PC-9 (cell line): Measurements from ENCODE around the gene COX5A. TPM values are rescaled to one million over a fixed set of nuclear protein-coding genes. Genes with fewer than 3 reads are reported as not detected.

Experiments used
- BruUV-seq: library from RNA; stranded (reverse); fragments of 400-500 nt; replicated peaks from 2 replicates; lab custom pipeline; 2021; lab: Mats Ljungman, UMichigan
- CTCF ChIA-PET: fragments of 300-600 bp; sonication (Branson Sonifier 250); formaldehyde crosslinking; loops from one replicate; lab custom pipeline; 2022; ENCODE audit warnings: antibody characterized with exemption; lab: Charles Lee
- POLR2A ChIA-PET: fragments of 300-600 bp; sonication (Branson Sonifier 250); formaldehyde crosslinking; loops from one replicate; lab custom pipeline; 2022; ENCODE audit warnings: antibody characterized with exemption; ENCODE audit not compliant: unreplicated experiment; lab: Charles Lee
- DNase-seq, 2 experiments: peaks; one replicate each; pipeline versions ENCODE4 v3.0.0 to v3.0.0-alpha.2; 2015 to 2022; ENCODE audit warnings: mixed read lengths in 1 of 2
- H2AFZ ChIP-seq: fragments of 200-600 bp; sonication (generic); 2 replicates; pipeline ENCODE4 v1.8.1; 2017; ENCODE audit warnings: antibody characterized with exemption
- H3F3A ChIP-seq: fragments of 200-600 bp; sonication (generic); 2 replicates; pipeline ENCODE4 v1.8.1; 2017; ENCODE audit warnings: antibody characterized with exemption, mild to moderate bottlenecking, low read depth; ENCODE audit not compliant: insufficient read depth
- H3K27ac ChIP-seq: fragments of 200-600 bp; sonication (generic); 2 replicates; pipeline ENCODE4 v1.6.1; 2016; ENCODE audit warnings: mixed run types
- H3K27me3 ChIP-seq: fragments of 200-600 bp; sonication (generic); 2 replicates; pipeline ENCODE4 v1.6.1; 2016; ENCODE audit warnings: low read depth, mixed run types; ENCODE audit not compliant: insufficient read depth
- H3K36me3 ChIP-seq: fragments of 200-600 bp; sonication (generic); 2 replicates; pipeline ENCODE4 v1.6.1; 2016; ENCODE audit warnings: low read depth, mixed run types
- H3K4me1 ChIP-seq: fragments of 200-600 bp; sonication (generic); replicated peaks from 2 replicates; pipeline ENCODE4 v1.6.1; 2016; ENCODE audit warnings: mixed run types; ENCODE audit not compliant: insufficient read depth
- H3K4me2 ChIP-seq: fragments of 200-600 bp; sonication (generic); 2 replicates; pipeline ENCODE4 v1.6.1; 2017; ENCODE audit warnings: mixed run types
- H3K4me3 ChIP-seq: fragments of 200-600 bp; sonication (generic); 2 replicates; pipeline ENCODE4 v1.6.1; 2016; ENCODE audit warnings: mixed run types
- H3K79me2 ChIP-seq: fragments of 200-600 bp; sonication (generic); 2 replicates; pipeline ENCODE4 v1.6.1; 2017; ENCODE audit warnings: low read depth, mixed run types
- H3K9me2 ChIP-seq: fragments of 200-600 bp; sonication (generic); 2 replicates; pipeline ENCODE4 v1.8.1; 2017; ENCODE audit warnings: mild to moderate bottlenecking; ENCODE audit not compliant: insufficient read depth
- H3K9me3 ChIP-seq: fragments of 200-600 bp; sonication (generic); 2 replicates; pipeline ENCODE4 v1.8.1; 2016; ENCODE audit warnings: low read depth; ENCODE audit not compliant: insufficient read depth
- H4K20me1 ChIP-seq: fragments of 200-600 bp; sonication (generic); 2 replicates; pipeline ENCODE4 v1.8.1; 2017; ENCODE audit not compliant: insufficient read depth
- CTCF ChIP-seq: fragments of 200-600 bp; sonication (generic); conservative IDR thresholded peaks from 2 replicates; pipeline ENCODE4 v1.6.1; 2017; ENCODE audit warnings: mixed run types, antibody characterized with exemption, mild to moderate bottlenecking, moderate library complexity
- EZH2 ChIP-seq: fragments of 200-600 bp; sonication (generic); IDR thresholded peaks from 2 replicates; pipeline ENCODE4 v1.8.0; 2017; ENCODE audit warnings: antibody characterized with exemption, low read depth
- intact Hi-C: fragments of 100-400 bp; cut with micrococcal nuclease; formaldehyde crosslinking; loops from one replicate; pipeline ENCODE4 v1.10.0; 2022; ENCODE audit not compliant: unreplicated experiment
- total RNA-seq: library from RNA; stranded (reverse); gene quantifications from 2 replicates; pipeline ENCODE4 v1.2.3, GENCODE V29; 2021

COX5A gene
- total RNA-seq, 1 experiment from 2014 or later, result 247 TPM

- Histone ChIP-seq H3K9me3 (no peaks in the 10 kb centered on the region), H3K27ac (peak overlapping the region; percentile 13; the same call in 1 of the 2 replicates), H3K79me2 (no peaks in the 10 kb centered on the region), H2AFZ (no peak overlapping the region), H3K36me3 (no peaks in the 10 kb centered on the region), H3K4me2 (peak overlapping the region; percentile 7; the same call in 1 of the 2 replicates), H3K9me2 (no peaks in the 10 kb centered on the region), H3K4me3 (no peak overlapping the region), H3K27me3 (no peaks in the 10 kb centered on the region), H4K20me1 (no peaks in the 10 kb centered on the region), H3K4me1 (peaks cover 10% of the 10 kb centered on the region; the same call in 1 of the 2 replicates), H3F3A (peaks cover 4% of the 10 kb centered on the region; the same call in 1 of the 2 replicates)
- ChIA-PET CTCF (interaction anchor here (0.6 kb wide), 1 partner anchor 8 kb away, joined by 14 read pairs; no protein-coding TSS in a partner anchor), POLR2A (no interaction called here)
- no TSS peak for BruUV-seq
- intact Hi-C loops, result no loop called here
- no peak for DNase-seq
- no peak for TF ChIP-seq EZH2
- no peak for TF ChIP-seq CTCF
These were observed 26.9 kb upstream of the COX5A start for GRCh38 chr15:74964794-74965193.

GRCh38 chr15:74963213-74963612 is 25.3 kb upstream of the COX5A start:
- Histone ChIP-seq H3K9me2 (no peaks in the 10 kb centered on the region), H3F3A (peaks cover 4% of the 10 kb centered on the region; the same call in 1 of the 2 replicates), H4K20me1 (no peaks in the 10 kb centered on the region), H3K27me3 (no peaks in the 10 kb centered on the region), H3K4me1 (peaks cover 10% of the 10 kb centered on the region), H3K79me2 (no peaks in the 10 kb centered on the region), H3K36me3 (no peaks in the 10 kb centered on the region), H3K4me2 (no peak overlapping the region), H3K27ac (no peak overlapping the region), H2AFZ (no peak overlapping the region), H3K9me3 (no peaks in the 10 kb centered on the region), H3K4me3 (no peak overlapping the region)
- TF ChIP-seq CTCF (no peak), EZH2 (no peak)
- intact Hi-C loops, result no loop called here
- POLR2A ChIA-PET, result no interaction called here
- DNase-seq, result no peak
- BruUV-seq, result no TSS peak
- CTCF ChIA-PET, result no interaction called here

- no peaks in the 10 kb centered on the region for H3K9me3 ChIP-seq
- no peak for TF ChIP-seq CTCF
- TF ChIP-seq EZH2, result no peak
- no peaks in the 10 kb centered on the region for H3K27me3 ChIP-seq
- CTCF ChIA-PET, result no interaction called here
- no peaks in the 10 kb centered on the region for H3K9me2 ChIP-seq
- DNase-seq, result no peak
- H3K4me1 ChIP-seq, result peaks cover 15% of the 10 kb centered on the region
- no peak overlapping the region for H2AFZ ChIP-seq
- peaks cover 4% of the 10 kb centered on the region; the same call in 1 of the 2 replicates for H3F3A ChIP-seq
- no TSS peak for BruUV-seq
- H4K20me1 ChIP-seq, result no peaks in the 10 kb centered on the region
- POLR2A ChIA-PET, result interaction anchor here (0.7 kb wide), 1 partner anchor 119 kb away, joined by 3 read pairs; no protein-coding TSS in a partner anchor
- no peaks in the 10 kb centered on the region for H3K36me3 ChIP-seq
- intact Hi-C loops, result no loop called here
- H3K27ac ChIP-seq, result no peak overlapping the region
- no peak overlapping the region for H3K4me3 ChIP-seq
- H3K4me2 ChIP-seq, result no peak overlapping the region
- no peaks in the 10 kb centered on the region for H3K79me2 ChIP-seq
These were observed 24.8 kb upstream of the COX5A start for GRCh38 chr15:74962671-74963070.
